GM12878 (cell line): ENCODE data around the gene SUPT3H. TPM values are rescaled to one million over a fixed set of nuclear protein-coding genes. Genes with fewer than 3 reads are reported as not detected.

Experiments
- ATAC-seq: fragments of 200-7000 bp; cut with Tn5 transposase; 3 replicates; pipeline ENCODE4 v1.9.1; 2020; ENCODE audit warnings: mild to moderate bottlenecking, moderate library complexity
- BruUV-seq: library from RNA; stranded (reverse); fragments of 400-500 nt; replicated peaks from 2 replicates; lab custom pipeline; 2021; lab: Mats Ljungman, UMichigan
- CTCF ChIA-PET: fragments of 300-600 bp; sonication (Branson Sonifier 250); formaldehyde crosslinking; extraction: SDS; loops from one replicate; lab custom pipeline; 2021; ENCODE audit warnings: inconsistent platforms; lab: Yijun Ruan, JAX
- POLR2A ChIA-PET: fragments of 350-600 bp; formaldehyde crosslinking; extraction: SDS; loops from one replicate; lab custom pipeline; 2021; ENCODE audit warnings: inconsistent platforms; lab: Charles Lee
- RAD21 ChIA-PET: fragments of 300-600 bp; sonication (Branson Sonifier 250); formaldehyde crosslinking; loops from one replicate; lab custom pipeline; 2023; ENCODE audit warnings: antibody characterized with exemption; ENCODE audit not compliant: unreplicated experiment; lab: Charles Lee
- SMC1A ChIA-PET: fragments of 300-600 bp; sonication (Branson Sonifier 250); formaldehyde crosslinking; loops from one replicate; lab custom pipeline; 2023; ENCODE audit not compliant: unreplicated experiment, uncharacterized antibody; lab: Charles Lee
- DNase-seq: peaks from one replicate; pipeline ENCODE4 v3.0.0-alpha.2; 2011; ENCODE audit warnings: low read depth, low spot score
- FAIRE-seq: peaks from 3 replicates; lab custom pipeline; 2011; peaks lifted over from hg19 to GRCh38; lab: Jason Lieb, UNC
- H2AFZ ChIP-seq: 2 replicates; pipeline ENCODE4 v1.6.0; 2011; ENCODE audit warnings: low read depth, low read length, control low read depth; ENCODE audit not compliant: control insufficient read depth
- H3K27ac ChIP-seq: 2 replicates; pipeline ENCODE4 v1.5.1; 2011; ENCODE audit warnings: control low read depth; ENCODE audit not compliant: control insufficient read depth, insufficient read depth
- H3K27me3 ChIP-seq, 2 experiments: replicated peaks in 1 of 2; 2 replicates each; pipeline versions ENCODE4 v1.6.0 to v1.6.1; 2011; ENCODE audit warnings: low read length in 1 of 2; ENCODE audit not compliant: control insufficient read depth in 2 of 2, insufficient read depth in 2 of 2
- H3K36me3 ChIP-seq, 2 experiments: 2 replicates each; pipeline ENCODE4 v1.5.1; 2011; ENCODE audit warnings: low read length in 1 of 2; ENCODE audit not compliant: control insufficient read depth in 2 of 2, insufficient read depth in 2 of 2
- H3K4me1 ChIP-seq: 2 replicates; pipeline ENCODE4 v1.6.1; 2011; ENCODE audit warnings: mild to moderate bottlenecking, low read length, moderate library complexity, mixed read lengths; ENCODE audit not compliant: control insufficient read depth, insufficient read depth
- H3K4me2 ChIP-seq: 2 replicates; pipeline ENCODE4 v1.6.0; 2011; ENCODE audit warnings: control low read depth; ENCODE audit not compliant: control insufficient read depth, insufficient read depth
- H3K4me3 ChIP-seq: fragments of 200-600 bp; sonication (generic); 2 replicates; pipeline ENCODE4 v1.5.1; 2016
- H3K79me2 ChIP-seq: 2 replicates; pipeline ENCODE4 v1.6.0; 2011; ENCODE audit warnings: low read length; ENCODE audit not compliant: control insufficient read depth, insufficient read depth
- H3K9ac ChIP-seq: 2 replicates; pipeline ENCODE4 v1.8.0; 2011; ENCODE audit warnings: low read length, control low read depth, mixed read lengths; ENCODE audit not compliant: control insufficient read depth, insufficient read depth
- H3K9me3 ChIP-seq: replicated peaks from 3 replicates; pipeline ENCODE4 v1.5.1; 2011; ENCODE audit warnings: mild to moderate bottlenecking, low read length; ENCODE audit not compliant: control insufficient read depth, insufficient read depth
- H4K20me1 ChIP-seq: 2 replicates; pipeline ENCODE4 v1.6.0; 2011; ENCODE audit not compliant: control insufficient read depth, insufficient read depth
- FOS ChIP-seq: IDR thresholded peaks from 3 replicates; pipeline ENCODE4 v1.6.1; 2011; ENCODE audit warnings: borderline replicate concordance; ENCODE audit not compliant: insufficient read length; ENCODE audit errors: extremely low read depth
- IRF4 ChIP-seq: IDR thresholded peaks from 2 replicates; pipeline ENCODE4 v1.6.1; 2011; ENCODE audit warnings: low read depth, low read length
- MTA3 ChIP-seq: IDR thresholded peaks from 2 replicates; pipeline ENCODE4 v1.6.1; 2012; ENCODE audit warnings: low read length, inconsistent platforms, borderline replicate concordance
- RELB ChIP-seq: fragments of 450-650 bp; IDR thresholded peaks from 2 replicates; pipeline ENCODE4 v1.6.1; 2017; ENCODE audit warnings: low read depth, mild to moderate bottlenecking, moderate library complexity
- REST ChIP-seq: IDR thresholded peaks from 2 replicates; pipeline ENCODE4 v1.6.1; 2012; ENCODE audit warnings: mild to moderate bottlenecking, low read depth, low read length
- SMAD1 ChIP-seq: fragments of 450-650 bp; IDR thresholded peaks from 2 replicates; pipeline ENCODE4 v1.6.1; 2018; ENCODE audit warnings: mild to moderate bottlenecking, low read depth; ENCODE audit not compliant: partially characterized antibody
- SPI1 ChIP-seq: IDR thresholded peaks from 2 replicates; pipeline ENCODE4 v1.6.1; 2011; ENCODE audit warnings: low read depth, mild to moderate bottlenecking, low read length, moderate library complexity, borderline replicate concordance; ENCODE audit not compliant: insufficient read depth
- ZBTB40 ChIP-seq: fragments of 450-650 bp; IDR thresholded peaks from 2 replicates; pipeline ENCODE4 v1.6.1; 2016; ENCODE audit warnings: mild to moderate bottlenecking, moderate library complexity, borderline replicate concordance
- ZNF622 ChIP-seq: fragments of 450-650 bp; IDR thresholded peaks from 2 replicates; pipeline ENCODE4 v1.6.1; 2017; ENCODE audit warnings: mild to moderate bottlenecking, inconsistent platforms
- WGBS: methylation state at CpG from one replicate; pipeline ENCODE4 v1.1.6; 2016; ENCODE audit warnings: low lambda C conversion rate; ENCODE audit not compliant: insufficient replicate concordance, insufficient coverage; ENCODE audit errors: missing lambda C conversion rate; 5-methylcytosine and 5-hydroxymethylcytosine counted together
- in situ Hi-C: fragments of 300-500 bp; cut with MboI; formaldehyde crosslinking; loops from 9 replicates; pipeline ENCODE4 v1.14.3; 2018; ENCODE audit warnings: mixed read lengths
- intact Hi-C: fragments of 100-400 bp; cut with micrococcal nuclease; formaldehyde crosslinking; loops from one replicate; pipeline ENCODE4 v1.14.2; 2022; ENCODE audit not compliant: unreplicated experiment
- polyA plus RNA-seq, 11 experiments: library from polyadenylated mRNA; depleted of rRNA in 4 of 11; unstranded in 6 of 11; stranded (reverse) in 5 of 11; fragments of >200 nt; fragmentation: Nextera tagmentation in 4 of 11; fragmentation: Illumina TruSeq in 1 of 11; extraction: Ambion mirVana in 4 of 11; extraction: Trizol in 1 of 11; gene quantifications; 1 replicate in 1 of 11; 2 replicates in 10 of 11; pipeline versions ENCODE4 v1.2.1 to v1.2.3, GENCODE V29; 2011 to 2016; ENCODE audit warnings: inconsistent platforms in 2 of 11, missing spikeins in 2 of 11, low read depth in 1 of 11
- total RNA-seq, 4 experiments: library from RNA; depleted of rRNA in 3 of 4; stranded (reverse); fragments of >200 nt in 3 of 4; fragmentation: Illumina TruSeq in 1 of 4; extraction: Trizol in 1 of 4; gene quantifications; 2 replicates each; pipeline versions ENCODE4 v1.2.1 to v1.2.3, GENCODE V29; 2013 to 2021
- TF ChIP-seq, protein P1 (sequence below), 3 experiments: IDR thresholded peaks in 2 of 3; conservative IDR thresholded peaks in 1 of 3; 2 replicates each; pipeline ENCODE4 v1.5.1; 2011; ENCODE audit warnings: low read depth in 3 of 3, low read length in 3 of 3, mild to moderate bottlenecking in 3 of 3, control low read depth in 2 of 3, moderate library complexity in 2 of 3, inconsistent platforms in 1 of 3, mixed read lengths in 1 of 3; ENCODE audit not compliant: control insufficient read depth in 2 of 3, insufficient read depth in 1 of 3; ENCODE audit errors: extremely low read depth in 1 of 3
- TF ChIP-seq, protein P2 (sequence below): IDR thresholded peaks from 2 replicates; pipeline ENCODE4 v1.6.1; 2011; ENCODE audit warnings: borderline replicate concordance, low read depth, mild to moderate bottlenecking, moderate library complexity, mixed read lengths, low read length; ENCODE audit not compliant: insufficient read depth; ENCODE audit errors: extremely low read length

The SUPT3H gene
- total and polyA plus RNA-seq, 10 of the 15 experiments (the other 5 are each of a cell fraction or from before 2014, with no cell fraction given) = 0.51 to 3.7 (median 2.0) TPM

- Histone ChIP-seq H2AFZ (no peak overlapping the region), H3K79me2 (no peaks in the 10 kb centered on the region), H3K9me3 (no peaks in the 10 kb centered on the region), H3K36me3 (no peaks in the 10 kb centered on the region), H3K27me3 (no peaks in the 10 kb centered on the region), H3K4me2 (no peak overlapping the region), H4K20me1 (no peaks in the 10 kb centered on the region), H3K4me1 (no peaks in the 10 kb centered on the region), H3K4me3 (no peak overlapping the region), H3K27ac (no peak overlapping the region), H3K9ac (no peak overlapping the region)
- ATAC-seq (no peak), DNase-seq (no peak), FAIRE-seq (no peak)
- in situ Hi-C loops (no loop called here), intact Hi-C loops (no loop called here)
- ChIA-PET POLR2A (no interaction called here), CTCF (no interaction called here), SMC1A (interaction anchor here (1.1 kb wide), 1 partner anchor 10 kb away, joined by 3 read pairs; no protein-coding TSS in a partner anchor), RAD21 (no interaction called here)
- WGBS = 13% methylated on average over 2 of the region's 2 CpGs
- BruUV-seq = no TSS peak
- TF ChIP-seq, protein P1, sequence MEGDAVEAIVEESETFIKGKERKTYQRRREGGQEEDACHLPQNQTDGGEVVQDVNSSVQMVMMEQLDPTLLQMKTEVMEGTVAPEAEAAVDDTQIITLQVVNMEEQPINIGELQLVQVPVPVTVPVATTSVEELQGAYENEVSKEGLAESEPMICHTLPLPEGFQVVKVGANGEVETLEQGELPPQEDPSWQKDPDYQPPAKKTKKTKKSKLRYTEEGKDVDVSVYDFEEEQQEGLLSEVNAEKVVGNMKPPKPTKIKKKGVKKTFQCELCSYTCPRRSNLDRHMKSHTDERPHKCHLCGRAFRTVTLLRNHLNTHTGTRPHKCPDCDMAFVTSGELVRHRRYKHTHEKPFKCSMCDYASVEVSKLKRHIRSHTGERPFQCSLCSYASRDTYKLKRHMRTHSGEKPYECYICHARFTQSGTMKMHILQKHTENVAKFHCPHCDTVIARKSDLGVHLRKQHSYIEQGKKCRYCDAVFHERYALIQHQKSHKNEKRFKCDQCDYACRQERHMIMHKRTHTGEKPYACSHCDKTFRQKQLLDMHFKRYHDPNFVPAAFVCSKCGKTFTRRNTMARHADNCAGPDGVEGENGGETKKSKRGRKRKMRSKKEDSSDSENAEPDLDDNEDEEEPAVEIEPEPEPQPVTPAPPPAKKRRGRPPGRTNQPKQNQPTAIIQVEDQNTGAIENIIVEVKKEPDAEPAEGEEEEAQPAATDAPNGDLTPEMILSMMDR (IDR thresholded peaks at IDR 0.05 in 2 of 3, conservative IDR thresholded peaks at IDR 0.05 in 1 of 3; ENCODE audit: control insufficient read depth in 2 of 3, extremely low read depth in 1 of 3, insufficient read depth in 1 of 3, low read depth in 3 of 3, low read length in 3 of 3) = no peak
- no peak for TF ChIP-seq SMAD1
- TF ChIP-seq ZNF622 = no peak
- TF ChIP-seq, protein P2, sequence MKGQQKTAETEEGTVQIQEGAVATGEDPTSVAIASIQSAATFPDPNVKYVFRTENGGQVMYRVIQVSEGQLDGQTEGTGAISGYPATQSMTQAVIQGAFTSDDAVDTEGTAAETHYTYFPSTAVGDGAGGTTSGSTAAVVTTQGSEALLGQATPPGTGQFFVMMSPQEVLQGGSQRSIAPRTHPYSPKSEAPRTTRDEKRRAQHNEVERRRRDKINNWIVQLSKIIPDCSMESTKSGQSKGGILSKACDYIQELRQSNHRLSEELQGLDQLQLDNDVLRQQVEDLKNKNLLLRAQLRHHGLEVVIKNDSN = no peak
- no peak for TF ChIP-seq SPI1
- no peak for TF ChIP-seq ZBTB40
- no peak for TF ChIP-seq RELB
- no peak for TF ChIP-seq MTA3
- no peak for TF ChIP-seq FOS
- TF ChIP-seq REST = no peak
- no peak for TF ChIP-seq IRF4
Observed at GRCh38 chr6:45021676-45022075, 356.1 kb downstream of the SUPT3H start.
